Measurements from ENCODE around the gene BPGM.
"Not testable (repeated sequence)": the region's sequence is repeated elsewhere in the genome, so short reads cannot be mapped to it uniquely, and the experiment has no call there.

The BPGM gene

GRCh38 chr7:134632937-134633540 is 13.6 kb upstream of the BPGM start:
- DNase-seq = no peak

GRCh38 chr7:134636008-134636449 is 10.6 kb upstream of the BPGM start:
- DNase-seq = no peak

DNA sequence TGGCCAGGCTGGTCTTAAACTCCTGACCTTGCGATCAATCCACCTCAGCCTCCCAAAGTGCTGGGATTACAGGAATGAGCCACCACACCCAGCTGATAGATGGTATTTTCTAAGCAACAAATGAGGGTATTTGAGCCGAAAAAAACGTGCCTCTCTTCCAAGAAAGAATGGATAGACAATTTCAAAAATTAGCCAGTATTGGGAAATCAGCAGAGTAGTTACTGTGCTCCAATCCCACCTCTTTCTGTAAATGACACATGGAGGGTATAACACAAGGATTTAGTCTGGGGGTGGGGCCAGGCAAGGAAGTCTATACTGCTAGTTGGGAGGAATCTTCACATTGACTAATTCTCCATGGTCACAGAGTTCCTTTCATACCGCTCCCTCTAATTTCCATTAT is 9.2 kb upstream of the BPGM start:
- DNase-seq = no peak

GRCh38 chr7:134637934-134638719 is 8.5 kb upstream of the BPGM start:
- no peak for DNase-seq

DNA sequence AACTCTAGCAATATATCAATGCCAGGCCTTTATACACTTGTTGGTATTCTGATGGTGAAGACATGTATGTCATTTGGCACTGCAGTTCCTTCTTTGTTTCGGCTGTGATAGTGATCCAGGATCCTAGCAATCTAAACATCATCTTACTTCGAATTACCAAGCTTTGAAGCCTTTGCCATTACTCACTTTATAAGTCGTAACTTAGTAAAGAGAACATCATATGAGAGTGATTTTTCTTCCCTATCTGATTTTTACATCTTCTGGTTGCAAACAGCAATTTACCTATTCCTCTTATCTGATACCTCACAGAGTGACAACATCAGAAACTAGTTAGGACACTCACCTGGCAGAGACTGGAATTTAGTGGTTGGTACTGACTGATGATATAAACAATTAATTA is 7.6 kb upstream of the BPGM start:
- DNase-seq = no peak

GRCh38 chr7:134639683-134640279 is 6.9 kb upstream of the BPGM start:
- DNase-seq = no peak

GRCh38 chr7:134640842-134641715 is 5.6 kb upstream of the BPGM start:
- DNase-seq = no peak

DNA sequence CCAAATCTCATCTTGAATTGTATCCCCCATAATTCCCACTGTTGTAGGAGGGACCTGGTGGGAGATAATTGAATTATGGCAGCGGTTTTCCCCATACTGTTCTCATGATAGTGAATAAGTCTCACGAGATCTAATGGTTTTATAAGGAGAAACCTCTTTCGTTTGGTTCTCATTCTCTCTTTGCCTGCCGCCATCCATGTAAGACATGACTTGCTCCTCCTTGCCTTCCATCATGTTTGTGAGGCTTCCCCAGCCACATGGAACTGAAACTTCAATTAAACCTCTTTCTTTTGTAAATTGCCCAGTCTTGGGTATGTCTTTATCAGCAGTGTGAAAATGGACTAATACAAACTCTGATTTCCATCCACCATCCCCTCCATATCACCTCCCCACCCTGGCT is 4.7 kb upstream of the BPGM start:
- DNase-seq = not testable (repeated sequence)

DNA sequence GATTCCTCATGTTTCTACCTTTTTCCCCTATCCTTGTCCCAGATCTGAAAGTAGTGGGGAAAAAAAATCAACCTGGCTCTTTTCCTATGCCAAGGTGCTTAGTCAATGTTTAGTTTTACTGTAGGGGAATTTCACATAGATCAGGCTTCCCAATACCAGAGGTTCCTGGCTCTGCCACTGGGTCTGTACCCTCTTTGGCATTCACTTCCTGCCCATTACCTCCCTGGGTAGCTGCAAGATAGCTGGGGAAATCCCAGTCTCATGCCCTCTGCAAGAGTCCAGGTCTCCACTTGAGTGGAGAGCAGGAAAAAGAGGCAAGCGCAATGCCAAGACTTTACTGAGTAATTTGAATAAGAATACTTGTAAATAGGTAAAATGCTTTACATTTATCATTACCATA is 3.5 kb upstream of the BPGM start:
- no peak for DNase-seq

DNA sequence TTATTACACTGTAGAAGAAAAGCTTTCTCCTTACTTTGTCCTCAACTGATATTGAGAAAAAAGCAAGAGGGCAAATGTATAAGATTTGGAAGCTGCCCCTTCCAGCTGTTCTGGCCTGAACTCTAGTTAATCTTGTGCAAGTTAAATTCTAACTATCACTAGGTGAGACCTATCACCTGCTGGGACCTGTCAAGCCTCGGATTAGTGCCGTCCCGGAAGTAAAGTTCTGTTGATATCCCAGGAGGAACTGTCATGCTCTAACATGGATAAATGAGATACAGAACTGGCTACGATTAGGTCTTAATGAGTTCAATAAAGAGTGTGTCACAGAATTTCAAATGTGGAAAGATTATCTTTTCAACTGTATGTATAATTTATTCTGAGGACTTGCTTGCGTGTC is 1.2 kb upstream of the BPGM start:
- no peak for DNase-seq

GRCh38 chr7:134645935-134646334 is 718 bp upstream of the BPGM start:
- no peak for DNase-seq

DNA sequence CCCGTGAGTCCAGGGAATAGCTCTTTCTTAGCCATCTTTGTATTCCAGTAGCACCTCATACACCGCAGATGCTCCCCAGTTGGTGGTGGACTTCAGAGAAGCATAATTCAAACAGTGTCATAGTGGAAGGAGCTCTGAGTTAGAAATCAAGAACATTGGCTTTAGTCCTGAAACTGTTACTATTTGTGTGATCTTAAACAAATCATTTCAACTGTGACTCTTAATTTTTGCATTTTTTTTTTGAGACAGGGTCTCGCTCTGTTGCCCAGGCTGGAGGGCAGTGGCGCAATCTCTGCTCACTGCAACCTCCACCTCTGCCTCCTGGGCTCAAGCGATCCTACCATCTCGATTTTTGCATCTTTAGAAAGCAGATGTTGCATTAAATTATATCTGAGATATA is 1.8 kb downstream of the BPGM start:
- no peak for DNase-seq

- no peak for DNase-seq
Measured at GRCh38 chr7:134649226-134649775, 2.6 kb downstream of the BPGM start.

- no peak for DNase-seq
Measured at GRCh38 chr7:134651991-134652390, 5.3 kb downstream of the BPGM start.

DNA sequence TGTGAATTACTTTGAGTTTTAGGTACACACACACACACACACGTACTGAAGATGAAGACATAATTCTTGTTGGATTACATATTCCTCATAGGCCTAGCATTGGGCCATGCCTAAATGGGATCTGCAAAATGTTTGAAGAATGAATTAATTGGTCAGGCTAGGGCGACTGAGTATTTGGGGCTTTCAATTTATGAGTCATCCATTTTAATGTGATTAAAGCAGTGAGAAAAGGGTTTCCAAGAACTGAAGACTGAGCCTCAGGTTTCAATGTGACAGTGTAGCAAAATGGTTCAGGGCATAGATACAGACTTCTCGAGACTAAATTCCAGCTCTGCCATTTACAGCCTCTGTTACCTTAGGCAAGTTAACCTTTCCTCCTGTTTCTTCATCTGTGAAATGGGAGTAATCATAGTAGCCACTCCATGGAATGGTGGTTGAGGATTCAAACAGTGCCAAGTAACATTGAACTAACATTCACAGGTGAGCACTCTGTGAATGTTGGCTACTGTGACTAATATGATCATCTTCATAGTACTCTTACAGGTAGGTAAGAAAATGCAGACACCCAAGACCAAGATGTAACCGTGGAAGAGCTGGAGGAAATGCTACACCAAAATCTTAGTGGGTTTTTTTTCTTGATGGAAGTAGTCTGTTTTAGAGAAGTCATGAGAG is 7.6 kb downstream of the BPGM start:
- DNase-seq = no peak

DNA sequence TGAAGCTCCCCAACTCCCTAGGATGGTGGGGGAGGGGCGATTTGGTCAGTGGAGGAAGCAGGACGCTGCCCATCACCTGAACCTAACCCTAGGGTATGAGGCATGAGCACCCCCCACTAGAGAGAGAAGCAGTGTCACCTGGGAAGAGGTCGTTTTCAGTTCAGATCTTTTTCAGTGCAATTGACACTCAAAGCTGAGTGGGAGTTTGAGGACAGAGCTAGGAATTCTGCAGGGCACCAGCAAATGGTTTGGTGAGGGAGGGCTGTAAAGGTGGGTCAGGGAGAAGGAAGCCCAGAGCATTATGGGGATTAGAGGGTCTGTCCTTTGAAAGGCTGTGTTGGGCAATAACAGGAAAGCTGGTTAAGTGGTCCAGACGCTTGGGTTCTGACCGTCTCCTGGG is 10.9 kb downstream of the BPGM start:
- no peak for DNase-seq

- DNase-seq = no peak
Measured at GRCh38 chr7:134660242-134660785, 13.7 kb downstream of the BPGM start.

DNA sequence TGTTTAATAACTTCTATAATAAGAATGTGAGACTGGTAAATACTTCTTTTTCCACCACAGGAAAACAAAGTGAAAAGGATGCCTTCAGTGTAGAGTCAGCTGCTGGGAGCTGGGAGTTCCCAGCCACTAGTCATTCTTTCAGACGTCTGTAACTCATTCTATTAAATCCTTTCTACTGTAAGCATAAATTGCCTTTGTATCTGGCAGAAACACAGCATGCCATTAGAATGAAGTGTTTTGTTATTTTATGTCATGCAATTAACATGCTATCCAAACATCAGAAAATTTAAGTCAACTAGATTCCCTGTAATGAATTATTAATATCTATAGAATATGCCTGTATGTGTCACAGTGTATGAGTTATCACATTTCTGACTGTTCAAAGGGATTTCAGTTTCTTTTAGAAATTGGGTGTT is 14.3 kb downstream of the BPGM start:
- no peak for DNase-seq

DNA sequence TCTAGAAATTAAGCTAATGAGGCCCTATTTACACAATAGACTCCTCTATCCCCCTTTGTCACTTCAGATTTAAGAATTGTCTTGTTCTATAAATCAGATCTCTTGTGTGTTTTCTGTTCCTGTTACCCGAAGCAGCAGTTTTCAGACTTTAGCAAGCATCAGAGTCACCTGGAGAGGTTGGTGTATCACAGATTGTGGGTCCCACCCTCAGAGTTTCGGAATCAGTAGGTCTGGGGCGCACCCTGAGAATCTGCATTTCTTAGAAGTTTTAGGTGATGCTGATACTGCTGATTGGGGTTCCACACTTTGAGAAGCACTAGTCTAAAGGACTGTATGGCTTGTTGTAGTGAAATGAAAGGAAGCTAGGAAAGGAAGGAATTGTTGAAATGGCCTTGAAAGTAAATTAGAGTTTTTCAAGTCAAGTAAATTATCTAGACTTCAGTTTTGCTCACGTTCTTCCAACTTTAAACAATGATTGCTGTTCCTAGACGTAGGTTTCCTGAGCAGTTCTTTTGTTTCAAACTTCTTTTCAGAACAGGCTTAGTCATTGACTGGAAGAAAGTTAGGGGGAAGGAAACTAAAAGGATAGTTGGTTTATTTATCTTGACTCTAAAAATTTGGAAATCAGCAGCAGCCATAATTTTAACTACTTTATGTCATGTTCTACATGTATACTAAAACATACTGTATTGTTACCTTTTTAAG is 15.7 kb downstream of the BPGM start:
- no peak for DNase-seq

DNA sequence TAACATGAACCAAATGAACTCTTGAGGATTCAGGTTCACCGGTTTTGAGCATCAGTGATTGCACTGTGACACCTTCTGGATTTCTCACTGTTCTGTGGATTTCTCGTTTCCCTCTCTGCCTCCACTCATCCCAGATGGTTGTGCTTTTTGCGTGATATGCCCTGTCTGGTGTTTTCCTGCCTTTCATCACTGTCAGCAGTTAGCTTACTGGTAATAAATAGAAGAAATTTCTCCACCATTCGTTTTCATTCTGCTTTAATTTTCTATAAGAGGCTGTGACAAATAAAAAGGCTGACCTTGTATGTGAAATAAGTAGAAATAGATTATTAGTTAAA is 16.2 kb downstream of the BPGM start:
- no peak for DNase-seq

DNA sequence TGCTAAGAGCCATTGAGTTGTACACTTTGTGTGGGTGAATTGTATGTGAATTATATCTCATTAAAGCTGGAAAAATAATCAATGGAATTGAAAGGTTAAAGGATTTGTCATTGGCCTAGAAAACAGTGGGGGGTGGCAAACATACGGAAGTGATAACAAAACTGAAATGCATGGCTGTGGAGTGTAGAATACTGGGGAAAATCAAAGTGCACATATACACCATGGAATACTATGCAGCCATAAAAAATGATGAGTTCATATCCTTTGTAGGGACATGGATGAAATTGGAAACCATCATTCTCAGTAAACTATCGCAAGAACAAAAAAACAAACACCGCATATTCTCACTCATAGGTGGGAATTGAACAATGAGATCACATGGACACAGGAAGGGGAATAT is 18.4 kb downstream of the BPGM start:
- not testable (repeated sequence) for DNase-seq

DNA sequence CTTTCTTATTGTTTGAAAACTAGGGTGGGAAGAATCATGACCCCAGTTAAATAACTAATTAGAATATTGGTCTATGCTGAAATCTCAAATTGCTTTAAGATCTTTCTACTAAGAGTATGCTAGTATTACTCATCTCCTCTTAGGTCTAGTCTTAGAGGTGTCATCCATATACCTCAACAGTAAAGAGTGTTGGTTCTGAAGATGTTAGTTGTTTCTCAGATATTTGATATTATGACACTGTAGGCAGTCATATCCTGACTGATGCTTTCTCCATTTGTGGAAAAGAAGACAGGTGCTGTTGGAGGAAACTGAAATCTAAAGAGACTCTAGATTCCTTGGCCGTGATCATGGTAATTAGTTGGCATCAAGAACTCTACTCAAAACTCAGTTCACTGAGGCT is 21.2 kb downstream of the BPGM start:
- DNase-seq = no peak
